HG03066 (cell line): Measurements from ENCODE around the gene TENT5A.

Experiments used
- ATAC-seq: cut with Tn5 transposase; IDR thresholded peaks from one replicate; pipeline ENCODE4 v1.9.1; 2021; ENCODE audit warnings: low read depth; ENCODE audit not compliant: unreplicated experiment

The TENT5A gene

GRCh38 chr6:81772741-81773140, 20.3 kb upstream of the TENT5A start:
- ATAC-seq, result peak; percentile 99

- no peak for ATAC-seq
Measured at GRCh38 chr6:81771097-81771496, 18.6 kb upstream of the TENT5A start.

DNA sequence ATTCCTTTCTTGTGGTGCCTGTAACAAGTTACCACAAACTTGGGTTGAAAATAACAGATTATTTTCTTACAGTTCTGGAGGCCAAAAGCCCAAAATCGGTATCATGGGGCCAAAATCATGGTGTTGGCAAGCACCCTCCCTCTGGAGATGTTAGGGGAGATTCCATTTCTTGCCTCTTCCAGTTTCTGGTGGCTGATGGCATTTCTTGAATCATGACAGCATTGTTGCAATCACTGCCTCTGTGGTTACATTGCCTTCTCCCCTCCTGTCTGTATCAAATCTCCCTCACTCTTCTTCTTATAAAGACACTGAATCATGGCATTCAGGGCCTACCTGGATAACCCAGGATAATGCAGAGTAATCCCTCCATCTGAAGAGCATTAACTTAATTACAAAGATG, 17.9 kb upstream of the TENT5A start:
- ATAC-seq, result no peak

GRCh38 chr6:81769824-81770223, 17.3 kb upstream of the TENT5A start:
- no peak for ATAC-seq

DNA sequence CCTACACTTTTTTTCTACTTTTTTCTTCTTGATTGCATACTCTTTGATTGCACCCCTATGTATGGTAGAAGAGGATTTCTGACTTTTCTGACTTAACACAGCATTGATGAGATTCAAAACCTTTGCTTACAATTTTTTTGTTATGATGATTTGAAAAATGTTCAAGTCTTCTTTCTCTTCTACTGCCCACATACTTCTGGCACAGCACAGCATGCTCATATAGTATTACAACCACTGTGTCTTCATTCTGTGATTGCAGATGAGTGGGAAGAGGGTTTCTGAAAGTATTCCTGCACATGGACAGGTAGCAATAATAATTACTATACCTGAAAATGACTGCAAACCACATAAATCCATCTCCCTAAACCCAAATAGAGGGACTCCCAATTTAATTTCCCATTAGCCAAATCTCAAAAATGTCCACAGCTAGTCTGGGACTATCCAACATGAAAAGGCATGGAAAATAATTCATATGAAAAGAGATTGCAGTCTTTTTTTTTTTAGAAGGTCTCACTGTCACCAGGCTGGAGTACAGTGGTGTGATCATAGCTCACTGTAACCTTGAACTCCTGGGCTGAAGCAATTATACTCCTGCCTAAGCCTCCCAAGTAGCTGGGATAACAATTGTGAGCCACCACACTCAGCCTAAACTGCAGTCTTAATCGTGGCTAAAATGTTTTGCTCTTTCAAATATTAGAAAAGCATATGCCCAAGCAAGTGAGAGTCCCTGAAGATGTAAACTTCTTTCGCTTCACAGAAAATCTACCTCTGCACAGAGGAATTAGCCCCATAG, 15.9 kb upstream of the TENT5A start:
- no peak for ATAC-seq

GRCh38 chr6:81767163-81767891, 14.8 kb upstream of the TENT5A start:
- peak; percentile 11 for ATAC-seq

DNA sequence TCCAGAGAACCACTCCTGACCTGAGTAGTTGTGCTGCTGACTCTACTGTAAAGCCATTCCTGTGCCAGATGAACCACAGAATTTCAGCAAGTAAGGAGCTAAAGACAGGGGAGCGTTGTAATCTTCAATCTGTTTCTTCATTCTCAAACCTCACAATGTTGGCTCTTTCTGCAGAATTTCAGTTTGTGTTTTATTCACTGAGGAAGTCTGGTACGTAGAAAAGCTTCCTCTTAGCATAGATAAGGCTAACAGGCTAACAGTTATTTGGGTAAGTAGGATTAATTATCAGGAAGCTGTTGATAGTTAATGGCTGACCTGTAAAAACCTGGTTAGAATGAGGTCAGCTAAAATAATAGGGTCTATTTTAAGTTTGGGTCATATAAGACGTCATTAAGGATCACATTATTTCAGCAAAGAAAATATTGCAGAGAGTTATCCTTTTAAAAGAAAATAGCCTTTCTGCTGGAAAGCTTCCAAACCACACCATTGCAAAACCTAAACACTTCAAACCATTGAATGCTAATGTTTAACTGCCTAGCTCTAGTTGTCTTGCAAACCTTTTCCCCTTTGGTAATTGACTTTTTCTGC, 14.1 kb upstream of the TENT5A start:
- ATAC-seq, result peak; percentile 59

DNA sequence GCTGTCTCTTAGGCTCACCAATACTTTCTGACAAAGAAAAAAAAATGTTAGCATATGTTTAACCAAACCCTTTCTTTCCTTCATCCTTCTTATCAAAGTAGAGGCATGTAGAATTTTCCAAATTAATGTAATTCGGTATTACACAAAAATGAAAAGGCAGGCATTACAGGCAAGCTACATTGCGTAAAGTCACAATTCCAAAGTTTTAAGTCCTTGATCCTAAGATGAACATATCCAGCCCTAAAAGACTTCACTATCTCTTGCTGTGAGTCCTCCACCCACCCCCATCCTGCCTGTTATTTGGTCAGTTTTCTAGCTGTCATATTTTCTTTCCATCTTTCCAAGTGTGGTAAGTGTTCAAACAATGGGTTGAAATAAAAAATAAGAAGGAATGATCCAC, 12.1 kb upstream of the TENT5A start:
- ATAC-seq, result no peak

- no peak for ATAC-seq
Measured at GRCh38 chr6:81763968-81764367, 11.5 kb upstream of the TENT5A start.

DNA sequence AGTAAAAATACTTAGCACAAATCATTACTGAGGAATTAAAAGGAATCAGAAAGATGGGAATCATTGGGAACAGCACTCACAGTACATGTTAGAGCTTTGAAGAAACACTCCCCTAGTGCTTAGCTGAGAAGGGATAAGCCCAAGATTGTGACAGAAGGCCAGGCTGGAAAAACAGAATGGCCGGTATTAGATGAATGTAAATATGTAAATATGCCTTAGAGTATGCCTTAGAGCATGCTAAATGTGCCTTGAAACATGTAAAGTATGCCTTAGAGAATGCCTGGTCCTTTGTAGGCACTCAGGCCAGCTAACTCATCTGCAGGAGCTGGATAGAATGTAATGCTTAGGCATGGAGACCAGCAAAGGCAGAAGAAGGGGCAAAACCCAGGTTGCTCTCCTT, 10.6 kb upstream of the TENT5A start:
- ATAC-seq, result no peak

- ATAC-seq, result no peak
Measured at GRCh38 chr6:81762606-81763005, 10.1 kb upstream of the TENT5A start.

DNA sequence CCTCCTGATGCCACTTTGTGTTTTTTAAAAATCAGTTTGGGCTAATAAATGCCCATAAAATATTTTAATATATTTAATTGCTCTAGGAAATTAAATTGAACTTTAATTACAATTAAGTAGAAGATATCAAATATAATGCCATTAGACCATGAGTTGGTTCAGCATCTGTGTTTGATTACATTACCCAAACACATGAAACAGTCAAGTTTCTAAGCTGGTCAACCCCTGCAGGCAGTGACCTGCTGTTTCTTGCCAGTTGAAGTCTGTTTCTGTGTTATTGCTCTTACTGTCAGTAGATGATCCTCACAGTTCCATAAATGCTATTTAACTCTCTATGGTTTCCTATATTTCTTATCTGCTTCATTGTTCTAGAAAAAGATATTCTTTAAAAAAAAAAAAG, 9.7 kb upstream of the TENT5A start:
- ATAC-seq, result no peak

- no peak for ATAC-seq
Measured at GRCh38 chr6:81761197-81761596, 8.7 kb upstream of the TENT5A start.

- ATAC-seq, result peak; percentile 45
Measured at GRCh38 chr6:81759782-81760181, 7.3 kb upstream of the TENT5A start.

DNA sequence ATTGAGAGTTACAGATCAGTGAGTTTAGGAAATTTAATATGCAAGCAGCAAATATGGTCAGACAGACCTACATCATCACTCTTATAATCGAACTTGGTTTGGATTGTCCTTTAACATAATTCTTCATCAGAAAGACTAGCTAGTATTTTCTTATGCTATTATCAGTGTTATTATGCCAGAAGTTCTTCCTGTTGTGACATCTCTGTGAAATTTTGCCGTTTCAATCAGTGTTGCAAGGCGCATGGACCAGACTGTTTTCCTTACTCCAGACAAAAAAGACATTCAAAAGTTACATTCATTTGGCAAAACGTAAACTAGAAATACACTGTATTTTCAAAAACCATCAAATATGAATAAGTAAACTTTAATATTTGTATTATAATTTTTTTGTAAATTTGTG, 5.7 kb upstream of the TENT5A start:
- no peak for ATAC-seq

DNA sequence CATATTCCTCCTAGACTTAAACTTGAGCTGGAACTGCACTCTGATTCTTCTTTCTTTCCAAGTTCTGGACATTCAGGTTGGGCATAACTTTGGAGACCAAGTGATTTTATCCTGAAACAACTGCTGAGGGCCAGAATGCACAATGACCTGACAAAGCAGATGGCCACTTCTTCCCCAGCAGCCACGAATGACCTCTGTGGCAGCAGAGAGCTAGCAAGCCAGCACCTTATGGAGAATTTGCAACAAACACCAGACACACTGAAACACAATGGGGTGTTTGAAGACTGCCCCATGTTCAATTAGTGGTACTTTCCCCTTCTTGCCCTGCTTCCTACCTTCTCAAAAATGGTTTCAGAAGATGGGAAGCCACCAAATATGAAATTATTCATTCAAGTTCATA, 4.2 kb upstream of the TENT5A start:
- no peak for ATAC-seq

DNA sequence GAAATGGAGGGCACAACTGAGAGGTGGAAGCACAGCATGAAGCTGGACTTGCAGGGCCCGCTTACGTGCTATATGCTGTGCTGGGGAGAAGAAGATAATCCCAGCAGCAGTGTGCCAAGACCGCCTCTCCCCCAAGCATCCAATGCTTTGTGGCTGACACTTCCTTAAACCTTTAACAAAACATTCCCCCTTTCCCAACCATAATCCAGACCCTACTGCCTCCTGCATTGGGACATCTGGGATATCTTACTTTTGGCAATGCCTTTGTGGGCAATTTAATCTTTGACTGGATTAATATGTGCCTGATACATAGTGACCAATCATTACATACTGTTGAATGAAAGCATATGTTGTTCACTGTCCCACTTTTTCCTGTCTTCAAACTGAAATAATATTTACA, 3.1 kb upstream of the TENT5A start:
- no peak for ATAC-seq

DNA sequence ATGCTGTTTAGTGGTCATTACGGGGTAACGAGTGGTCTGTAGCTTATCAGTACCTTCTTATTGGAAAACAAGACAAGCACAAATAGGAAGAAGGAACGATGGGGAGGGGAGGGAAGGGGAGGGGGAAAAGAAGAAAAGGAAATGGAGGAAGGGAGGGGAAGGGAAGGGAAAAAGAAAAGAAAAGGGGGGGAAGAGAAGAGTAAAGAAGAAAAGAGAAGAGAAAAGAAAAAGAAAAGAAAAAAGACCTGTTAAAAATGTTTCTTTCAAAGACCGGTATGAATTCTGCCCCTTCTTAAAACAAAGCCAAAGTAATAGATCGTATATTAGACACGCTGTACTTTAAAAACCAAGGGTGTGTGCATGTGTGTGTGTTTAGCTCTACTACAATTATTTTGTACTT, 2.4 kb upstream of the TENT5A start:
- no peak for ATAC-seq

GRCh38 chr6:81753711-81754577, 1.5 kb upstream of the TENT5A start:
- ATAC-seq, result peak; percentile 36

GRCh38 chr6:81752921-81753710, 635 bp upstream of the TENT5A start:
- peak; percentile 53 for ATAC-seq
